OCI-LY1 (cell line): ENCODE measurements around the gene SMAD6.

Source experiments
- CTCF ChIP-seq: fragments of 200-600 bp; sonication (generic), shearing (Covaris generic); IDR thresholded peaks from 2 replicates; pipeline ENCODE4 v1.5.1; 2017; ENCODE audit warnings: mild to moderate bottlenecking, antibody characterized with exemption, low read length, moderate library complexity, mixed read lengths
- EZH2 ChIP-seq: fragments of 200-600 bp; sonication (generic), shearing (Covaris generic); IDR thresholded peaks from 2 replicates; pipeline ENCODE4 v1.8.0; 2017; ENCODE audit warnings: borderline replicate concordance, mixed run types, mild to moderate bottlenecking, antibody characterized with exemption, low read length, moderate library complexity, mixed read lengths

- TF ChIP-seq CTCF = no peak
- TF ChIP-seq EZH2 = no peak
These were observed 44.2 kb downstream of the SMAD6 start for GRCh38 chr15:66746231-66746605.
